HG03039 (cell line): Measurements from ENCODE around the gene HOXC5.

ENCODE experiments used
- ATAC-seq: cut with Tn5 transposase; IDR thresholded peaks from one replicate; pipeline ENCODE4 v1.9.1; 2021; ENCODE audit warnings: mild to moderate bottlenecking, moderate library complexity; ENCODE audit not compliant: unreplicated experiment

HOXC5 gene

GRCh38 chr12:54032627-54033100 is at the start of gene HOXC5:
Gene HOXC5 (plus strand): TSS chr12:54033050. CDS start chr12:54033123, 73 bp downstream.
- no peak for ATAC-seq

GRCh38 chr12:53983568-53983949 is 49.3 kb upstream of the HOXC5 start:
- ATAC-seq, result no peak

GRCh38 chr12:53983950-53984572 is 48.8 kb upstream of the HOXC5 start:
- no peak for ATAC-seq

GRCh38 chr12:53984901-53985691 is 47.8 kb upstream of the HOXC5 start, which contains the start of gene HOXC10:
Gene HOXC10 (plus strand): TSS chr12:53985146. CDS start chr12:53985260, 114 bp downstream.
- no peak for ATAC-seq

- ATAC-seq, result no peak
Observed at GRCh38 chr12:53985692-53985993, 47.2 kb upstream of the HOXC5 start.

- no peak for ATAC-seq
Observed at GRCh38 chr12:53985994-53986685, 46.7 kb upstream of the HOXC5 start.

GRCh38 chr12:53986686-53987483 is 46.0 kb upstream of the HOXC5 start:
- ATAC-seq, result no peak

- no peak for ATAC-seq
Observed at GRCh38 chr12:53987787-53988230, 45.0 kb upstream of the HOXC5 start.

- no peak for ATAC-seq
Observed at GRCh38 chr12:53988541-53989226, 44.2 kb upstream of the HOXC5 start.

- ATAC-seq, result no peak
Observed at GRCh38 chr12:53989227-53990113, 43.4 kb upstream of the HOXC5 start.

- no peak for ATAC-seq
Observed at GRCh38 chr12:53990311-53991076, 42.4 kb upstream of the HOXC5 start.

- ATAC-seq, result no peak
Observed at GRCh38 chr12:53991077-53991460, 41.8 kb upstream of the HOXC5 start.

- no peak for ATAC-seq
Observed at GRCh38 chr12:53992377-53992889, 40.4 kb upstream of the HOXC5 start.

- no peak for ATAC-seq
Observed at GRCh38 chr12:53993162-53994008, 39.5 kb upstream of the HOXC5 start.

GRCh38 chr12:53994009-53994263 is 38.9 kb upstream of the HOXC5 start:
- ATAC-seq, result no peak

GRCh38 chr12:53994264-53995001 is 38.4 kb upstream of the HOXC5 start:
- ATAC-seq, result no peak

GRCh38 chr12:53995002-53995377 is 37.9 kb upstream of the HOXC5 start:
- ATAC-seq, result no peak
